Endothelial cell of umbilical vein (primary cell): Measurements from ENCODE around the gene MALSU1. TPM values are rescaled to one million over a fixed set of nuclear protein-coding genes. Genes with fewer than 3 reads are reported as not detected.

Experiments used
- BruUV-seq: library from RNA; stranded (reverse); fragments of 400-500 nt; replicated peaks from 2 replicates; lab custom pipeline; 2021; lab: Mats Ljungman, UMichigan
- CTCF ChIA-PET: fragments of 300-600, 350-600 bp; sonication (Branson Sonifier 250); formaldehyde crosslinking; loops from one replicate; lab custom pipeline; 2021; ENCODE audit warnings: antibody characterized with exemption, inconsistent platforms; lab: Charles Lee
- POLR2A ChIA-PET: fragments of 300-600, 350-600 bp; sonication (Branson Sonifier 250); formaldehyde crosslinking; loops from one replicate; lab custom pipeline; 2021; ENCODE audit warnings: antibody characterized with exemption, inconsistent platforms; lab: Charles Lee
- DNase-seq: peaks from one replicate; pipeline ENCODE4 v3.0.0-alpha.2; 2011; ENCODE audit warnings: low read depth, low spot score
- FAIRE-seq: peaks from 2 replicates; lab custom pipeline; 2011; peaks lifted over from hg19 to GRCh38; lab: Jason Lieb, UNC
- H2AFZ ChIP-seq: 2 replicates; pipeline ENCODE4 v1.6.0; 2012; ENCODE audit warnings: low read depth, low read length, control low read depth, inconsistent platforms
- H3K27ac ChIP-seq: 2 replicates; pipeline ENCODE4 v1.5.1; 2011; ENCODE audit warnings: low read depth, mild to moderate bottlenecking, control low read depth, low read length, moderate library complexity; ENCODE audit not compliant: insufficient read depth
- H3K27me3 ChIP-seq, 2 experiments: 2 replicates each; pipeline versions ENCODE4 v1.6.0 to v1.6.1; 2011; ENCODE audit warnings: low read length in 2 of 2, mixed read lengths in 1 of 2; ENCODE audit not compliant: control insufficient read depth in 2 of 2, insufficient read depth in 2 of 2
- H3K36me3 ChIP-seq, 2 experiments: 2 replicates in 1 of 2; 3 replicates in 1 of 2; pipeline ENCODE4 v1.5.1; 2011; ENCODE audit warnings: low read length in 2 of 2, mild to moderate bottlenecking in 1 of 2, moderate library complexity in 1 of 2; ENCODE audit not compliant: control insufficient read depth in 2 of 2, insufficient read depth in 2 of 2; ENCODE audit errors: extremely low read depth in 1 of 2
- H3K4me1 ChIP-seq: 3 replicates; pipeline ENCODE4 v1.5.1; 2011; ENCODE audit warnings: mild to moderate bottlenecking, low read length; ENCODE audit not compliant: control insufficient read depth, insufficient read depth; ENCODE audit errors: extremely low read depth
- H3K4me2 ChIP-seq: 2 replicates; pipeline ENCODE4 v1.6.1; 2011; ENCODE audit warnings: low read length, control low read depth, mixed read lengths; ENCODE audit not compliant: insufficient read depth
- H3K4me3 ChIP-seq, 3 experiments: fragments of 200-600 bp in 1 of 3; sonication (generic), shearing (Covaris generic) in 1 of 3; replicated peaks in 1 of 3; 2 replicates each; pipeline ENCODE4 v1.5.1; 2011 to 2016; ENCODE audit warnings: control low read depth in 3 of 3, low read length in 3 of 3, mild to moderate bottlenecking in 2 of 3, inconsistent platforms in 1 of 3, low read depth in 1 of 3, moderate library complexity in 1 of 3; ENCODE audit not compliant: insufficient read depth in 1 of 3
- H3K79me2 ChIP-seq: 2 replicates; pipeline ENCODE4 v1.6.0; 2012; ENCODE audit warnings: low read length, inconsistent platforms; ENCODE audit not compliant: control insufficient read depth, insufficient read depth
- H3K9ac ChIP-seq: replicated peaks from 2 replicates; pipeline ENCODE3; 2011; ENCODE audit warnings: low read length, control low read depth; ENCODE audit not compliant: insufficient read depth; ENCODE audit errors: extremely low read depth
- H3K9me1 ChIP-seq: replicated peaks from 3 replicates; pipeline ENCODE4 v1.6.0; 2011; ENCODE audit warnings: mild to moderate bottlenecking, low read length; ENCODE audit not compliant: control insufficient read depth, insufficient read depth; ENCODE audit errors: extremely low read depth
- H3K9me3 ChIP-seq: replicated peaks from 2 replicates; pipeline ENCODE4 v1.5.1; 2012; ENCODE audit warnings: low read length, inconsistent platforms; ENCODE audit not compliant: control insufficient read depth, insufficient read depth
- H4K20me1 ChIP-seq: replicated peaks from 2 replicates; pipeline ENCODE3; 2011; ENCODE audit warnings: mild to moderate bottlenecking, low read length; ENCODE audit not compliant: control insufficient read depth, insufficient read depth; ENCODE audit errors: extremely low read depth
- CTCF ChIP-seq, 2 donors: IDR thresholded peaks; 1 replicate in 1 of 2; 2 replicates in 1 of 2; pipeline ENCODE4 v1.5.1; 2011; ENCODE audit warnings: low read length in 2 of 2, mild to moderate bottlenecking in 2 of 2, moderate library complexity in 2 of 2, control low read depth in 1 of 2, inconsistent platforms in 1 of 2, low read depth in 1 of 2; ENCODE audit not compliant: insufficient read depth in 1 of 2; ENCODE audit errors: extremely low read depth in 1 of 2
- EZH2 ChIP-seq: IDR thresholded peaks from 2 replicates; pipeline ENCODE4 v1.6.1; 2012; ENCODE audit warnings: borderline replicate concordance, low read depth, mild to moderate bottlenecking, moderate library complexity, low read length, inconsistent platforms; ENCODE audit not compliant: severe bottlenecking
- FOS ChIP-seq: IDR thresholded peaks from 2 replicates; pipeline ENCODE4 v1.6.1; 2011; ENCODE audit warnings: mild to moderate bottlenecking, low read length, moderate library complexity, borderline replicate concordance; ENCODE audit not compliant: insufficient read depth
- GATA2 ChIP-seq: IDR thresholded peaks from 2 replicates; pipeline ENCODE4 v1.7.0; 2011; ENCODE audit warnings: low read depth, mild to moderate bottlenecking, moderate library complexity, mixed read lengths, low read length; ENCODE audit not compliant: insufficient read length, insufficient read depth
- JUN ChIP-seq: IDR thresholded peaks from 2 replicates; pipeline ENCODE4 v1.6.1; 2011; ENCODE audit warnings: borderline replicate concordance, low read depth; ENCODE audit not compliant: insufficient read length, insufficient read depth
- MAX ChIP-seq: IDR thresholded peaks from 2 replicates; pipeline ENCODE4 v1.6.1; 2011; ENCODE audit not compliant: insufficient read depth, insufficient read length
- MYC ChIP-seq: IDR thresholded peaks from one replicate; pipeline ENCODE4 v1.6.1; 2011; ENCODE audit warnings: mild to moderate bottlenecking, low read depth, low read length
- POLR2A ChIP-seq: IDR thresholded peaks from 2 replicates; pipeline ENCODE4 v1.6.1; 2012; ENCODE audit warnings: low read depth, mild to moderate bottlenecking, control low read depth, low read length
- POLR2AphosphoS5 ChIP-seq: IDR thresholded peaks from 2 replicates; pipeline ENCODE4 v1.6.1; 2012; ENCODE audit warnings: low read depth, mild to moderate bottlenecking, control low read depth, low read length, moderate library complexity; ENCODE audit not compliant: insufficient read depth
- dilution Hi-C: fragments of 300-500 bp; cut with MboI; formaldehyde crosslinking; loops from one replicate; pipeline ENCODE4 v1.15.0; 2019; ENCODE audit warnings: low sequenced_read_pairs; ENCODE audit not compliant: extremely low pct_ligation_motif_present
- intact Hi-C: fragments of 100-400 bp; cut with micrococcal nuclease; formaldehyde crosslinking; loops from one replicate; pipeline ENCODE4 v1.10.0; 2022
- polyA plus RNA-seq, 4 experiments: library from polyadenylated mRNA; depleted of rRNA in 3 of 4; stranded (reverse) in 3 of 4; unstranded in 1 of 4; fragments of >200 nt; gene quantifications; 2 replicates each; pipeline versions ENCODE4 v1.2.1 to v1.2.3, GENCODE V29; 2011 to 2012; ENCODE audit warnings: missing spikeins in 1 of 4
- total RNA-seq: library from RNA; stranded (reverse); gene quantifications from 2 replicates; pipeline ENCODE4 v1.2.3, GENCODE V29; 2021

Gene MALSU1
- total and polyA plus RNA-seq, 2 donors (not counting 3 experiments of a cell fraction or from before 2014, with no cell fraction given), result 62.6 to 68.0 TPM

- TF ChIP-seq EZH2 (no peak), CTCF (IDR thresholded peaks at IDR 0.05; ENCODE audit: extremely low read depth in 1 of 2, insufficient read depth in 1 of 2, low read depth in 1 of 2, low read length in 2 of 2) (no peak), POLR2A (no peak), POLR2AphosphoS5 (no peak), MAX (no peak), FOS (no peak), JUN (no peak), GATA2 (no peak), MYC (no peak)
- H3K4me2 ChIP-seq, result no peak overlapping the region
- dilution Hi-C loops (no loop called here), intact Hi-C loops (no loop called here)
- H3K9ac ChIP-seq, result no peak overlapping the region
- H3K27ac ChIP-seq, result no peak overlapping the region
- H2AFZ ChIP-seq, result no peak overlapping the region
- H3K4me1 ChIP-seq, result peaks cover 39% of the 10 kb centered on the region
- POLR2A ChIA-PET, result interaction anchor here (1.4 kb wide), 1 partner anchor 9 kb away, joined by 3 read pairs; no protein-coding TSS in a partner anchor
- FAIRE-seq (no peak), DNase-seq (no peak)
- no peak overlapping the region for H3K4me3 ChIP-seq
- peaks cover 9 to 35% of the 10 kb centered on the region in 2 experiments for H3K36me3 ChIP-seq
- no TSS peak for BruUV-seq
- H3K79me2 ChIP-seq, result peaks cover 57% of the 10 kb centered on the region
- CTCF ChIA-PET, result interaction anchor here (1.5 to 3.1 kb wide), 2 partner anchors 9 to 19 kb away, joined by 3 to 10 read pairs; no protein-coding TSS in a partner anchor
- no peaks in the 10 kb centered on the region for H3K9me3 ChIP-seq
- no peaks in the 10 kb centered on the region for H4K20me1 ChIP-seq
- H3K9me1 ChIP-seq, result no peaks in the 10 kb centered on the region
- H3K27me3 ChIP-seq, result no peaks in the 10 kb centered on the region
Observed at GRCh38 chr7:23338863-23339262, 39.7 kb downstream of the MALSU1 start.
